Nasal cavity respiratory epithelium epithelial cell of viscerocranial mucosa (primary cell): ENCODE results near the gene TNNI2. TPM values are rescaled to one million over a fixed set of nuclear protein-coding genes. Genes with fewer than 3 reads are reported as not detected.

Source experiments
- total RNA-seq: library from RNA; depleted of rRNA; stranded (reverse); fragments of >200 nt; gene quantifications from 2 replicates; pipeline ENCODE4 v1.2.3, GENCODE V29; 2014

Gene TNNI2
- total RNA-seq: under 0.01 and 0.71 TPM in 2 replicates

DNA sequence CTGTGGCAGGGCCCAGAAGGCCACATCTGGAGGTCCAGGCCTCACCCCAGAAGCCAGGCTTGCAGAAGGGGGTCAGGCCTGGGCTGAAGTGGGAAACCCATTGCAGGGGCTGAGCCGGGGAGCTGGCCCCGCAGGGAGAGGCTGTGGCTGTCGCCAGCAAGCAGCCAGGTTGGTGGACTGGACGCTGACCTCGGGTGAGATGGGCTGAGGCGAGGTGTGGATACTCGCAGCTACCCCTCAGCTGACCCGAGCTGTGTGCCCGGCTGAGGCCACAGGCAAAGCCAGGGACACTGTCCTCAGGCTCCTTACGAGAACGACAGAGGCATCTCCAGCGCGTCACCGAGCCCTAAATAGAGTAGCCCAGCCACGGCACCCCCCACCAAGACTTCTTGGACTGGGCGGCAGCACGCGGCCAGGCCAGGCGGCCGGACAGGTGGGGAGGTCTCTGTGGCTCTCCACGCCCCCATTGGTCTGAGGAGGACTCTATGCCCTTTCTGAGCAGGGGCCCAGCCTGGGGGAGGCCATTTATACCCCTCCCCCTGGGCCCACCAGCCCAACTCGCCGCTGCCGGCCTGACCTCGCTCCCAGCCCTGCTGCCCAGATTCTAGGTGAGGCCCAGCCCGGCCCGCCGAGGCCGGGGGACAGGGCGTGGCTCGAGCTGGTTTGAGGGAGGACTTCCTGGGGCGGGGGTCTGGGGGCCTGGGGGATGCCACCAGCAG, at the start of gene TNNI2:
TNNI2 (plus strand) TSS at position 556 of the 719 bp plus-strand sequence. CDS start 716 bp downstream, outside the sequence.

DNA sequence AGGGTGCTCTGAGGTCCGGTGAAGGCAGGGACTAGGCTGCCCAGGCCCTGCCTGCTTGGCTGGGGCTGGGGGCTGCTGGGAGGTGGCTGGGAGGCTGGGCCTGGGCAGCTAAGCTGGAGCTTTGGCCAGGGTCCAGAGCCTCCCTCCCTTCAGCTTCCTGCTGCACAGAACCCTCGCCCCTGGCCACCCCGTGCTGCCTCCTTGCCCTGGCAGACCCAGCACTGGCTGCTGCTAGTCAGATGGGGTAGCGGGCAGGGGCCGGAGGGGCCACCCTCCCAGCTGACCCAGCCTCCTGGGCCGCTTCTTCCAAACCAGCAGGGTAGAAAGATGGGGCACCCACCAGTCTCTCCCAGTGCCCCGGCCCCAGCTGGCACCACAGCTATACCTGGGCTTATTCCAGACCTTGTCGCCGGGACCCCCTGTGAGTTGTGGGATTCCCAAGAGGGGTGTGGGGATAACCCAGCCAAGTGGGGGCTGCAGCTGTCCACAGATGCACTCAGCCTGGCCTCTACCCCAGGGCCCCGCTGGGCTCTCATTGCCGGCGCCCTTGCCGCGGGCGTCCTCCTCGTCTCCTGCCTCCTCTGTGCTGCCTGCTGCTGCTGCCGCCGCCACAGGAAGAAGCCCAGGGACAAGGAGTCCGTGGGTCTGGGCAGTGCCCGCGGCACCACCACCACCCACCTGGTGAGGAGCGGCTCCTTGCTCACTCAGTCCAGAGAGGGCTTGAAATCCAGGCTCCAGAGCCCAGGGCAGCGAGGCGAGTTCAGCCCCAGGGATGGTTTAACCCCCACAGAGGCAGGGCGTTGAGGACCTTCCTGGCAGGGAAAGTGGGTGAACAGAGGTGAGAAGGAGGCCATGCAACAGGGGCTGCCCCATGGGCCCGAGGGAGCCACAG, 3.8 kb upstream of the TNNI2 start, which contains the start of gene SYT8:
SYT8 (plus strand) TSS at position 212 of the 892 bp plus-strand sequence; CDS start at position 328, 116 bp downstream.

GRCh38 chr11:1852877-1853276, 14.1 kb downstream of the TNNI2 start, which contains the start of gene LSP1:
LSP1 (plus strand) TSS chr11:1853084; CDS start chr11:1853145, 61 bp downstream.

Other genes starting within 250 kb of the TNNI2 start
- gene KRTAP5-2, start 240.7 kb upstream of the TNNI2 start, total RNA-seq: not detected in 2 replicates
- not detected in 2 replicates for gene KRTAP5-3, start 230.5 kb upstream of the TNNI2 start, total RNA-seq
- not detected in 2 replicates for gene KRTAP5-4, start 216.8 kb upstream of the TNNI2 start, total RNA-seq
- not detected in 2 replicates for gene KRTAP5-5, start 209.2 kb upstream of the TNNI2 start, total RNA-seq
- not detected in 2 replicates for gene KRTAP5-6, start 141.8 kb upstream of the TNNI2 start, total RNA-seq
- 0.34 and 1.2 TPM in 2 replicates for gene IFITM10, start 88.4 kb upstream of the TNNI2 start, total RNA-seq
- gene CTSD, start 75.1 kb upstream of the TNNI2 start, total RNA-seq: 222 and 1,296 TPM in 2 replicates
- gene SYT8, start 4.0 kb upstream of the TNNI2 start, total RNA-seq: 0.68 and 10.0 TPM in 2 replicates
- 0.21 and 0.34 TPM in 2 replicates for gene LSP1, start 14.1 kb downstream of the TNNI2 start, total RNA-seq
- not detected in 2 replicates for gene PRR33, start 52.9 kb downstream of the TNNI2 start, total RNA-seq
- gene TNNT3, start 80.7 kb downstream of the TNNI2 start, total RNA-seq: 1.3 TPM in 1 of 2 replicates, not detected in the other
- 30.0 and 48.2 TPM in 2 replicates for gene MRPL23, start 108.4 kb downstream of the TNNI2 start, total RNA-seq
- gene H19, start 158.9 kb downstream of the TNNI2 start, total RNA-seq: 2.9 and 3.8 TPM in 2 replicates